GM18867 (cell line): ENCODE measurements around the gene FOXRED1.

Experiments
- ATAC-seq: cut with Tn5 transposase; IDR thresholded peaks from one replicate; pipeline ENCODE4 v1.9.1; 2021; ENCODE audit warnings: mild to moderate bottlenecking, moderate library complexity; ENCODE audit not compliant: unreplicated experiment

FOXRED1 gene

GRCh38 chr11:126310200-126310991, 41.4 kb downstream of the FOXRED1 start:
- peak; percentile 34 for ATAC-seq

- ATAC-seq = no peak
Measured at GRCh38 chr11:126310992-126311310, 42.0 kb downstream of the FOXRED1 start.

GRCh38 chr11:126311401-126312291, 42.7 kb downstream of the FOXRED1 start:
- ATAC-seq = peak; percentile 80

- ATAC-seq = no peak
Measured at GRCh38 chr11:126312961-126313360, 44.0 kb downstream of the FOXRED1 start.

GRCh38 chr11:126313826-126314225, 44.9 kb downstream of the FOXRED1 start:
- no peak for ATAC-seq

- ATAC-seq = no peak
Measured at GRCh38 chr11:126317432-126317755, 48.4 kb downstream of the FOXRED1 start.

GRCh38 chr11:126317756-126318573, 49.0 kb downstream of the FOXRED1 start:
- peak; percentile 9 for ATAC-seq

GRCh38 chr11:126318574-126319373, 49.8 kb downstream of the FOXRED1 start:
- ATAC-seq = peak; percentile 68

- no peak for ATAC-seq
Measured at GRCh38 chr11:126319374-126319740, 50.4 kb downstream of the FOXRED1 start.

GRCh38 chr11:126322996-126323395, 54.0 kb downstream of the FOXRED1 start:
- no peak for ATAC-seq

- no peak for ATAC-seq
Measured at GRCh38 chr11:126327281-126328000, 58.5 kb downstream of the FOXRED1 start.
